Skeletal muscle cell (primary cell): ENCODE measurements around the gene POFUT1.

Experiments used
- DNase-seq: peaks from one replicate; pipeline ENCODE4 v3.0.0-alpha.2; 2010; ENCODE audit warnings: low read depth
- H3K4me3 ChIP-seq: 2 replicates; pipeline ENCODE4 v1.5.1; 2011; ENCODE audit warnings: low read depth, mild to moderate bottlenecking, control low read depth, low read length, moderate library complexity

POFUT1 gene

GRCh38 chr20:32205110-32205842, 2.4 kb upstream of the POFUT1 start:
- peak; percentile 21 for DNase-seq
- no peak overlapping the region for H3K4me3 ChIP-seq

GRCh38 chr20:32205843-32206759, 1.6 kb upstream of the POFUT1 start:
- DNase-seq, result no peak
- H3K4me3 ChIP-seq, result peak overlapping the region; percentile 91

- no peak for DNase-seq
- H3K4me3 ChIP-seq, result peak overlapping the region; percentile 91
Observed at GRCh38 chr20:32206760-32207625, 687 bp upstream of the POFUT1 start.

GRCh38 chr20:32208499-32209154, 947 bp downstream of the POFUT1 start:
- no peak for DNase-seq

DNA sequence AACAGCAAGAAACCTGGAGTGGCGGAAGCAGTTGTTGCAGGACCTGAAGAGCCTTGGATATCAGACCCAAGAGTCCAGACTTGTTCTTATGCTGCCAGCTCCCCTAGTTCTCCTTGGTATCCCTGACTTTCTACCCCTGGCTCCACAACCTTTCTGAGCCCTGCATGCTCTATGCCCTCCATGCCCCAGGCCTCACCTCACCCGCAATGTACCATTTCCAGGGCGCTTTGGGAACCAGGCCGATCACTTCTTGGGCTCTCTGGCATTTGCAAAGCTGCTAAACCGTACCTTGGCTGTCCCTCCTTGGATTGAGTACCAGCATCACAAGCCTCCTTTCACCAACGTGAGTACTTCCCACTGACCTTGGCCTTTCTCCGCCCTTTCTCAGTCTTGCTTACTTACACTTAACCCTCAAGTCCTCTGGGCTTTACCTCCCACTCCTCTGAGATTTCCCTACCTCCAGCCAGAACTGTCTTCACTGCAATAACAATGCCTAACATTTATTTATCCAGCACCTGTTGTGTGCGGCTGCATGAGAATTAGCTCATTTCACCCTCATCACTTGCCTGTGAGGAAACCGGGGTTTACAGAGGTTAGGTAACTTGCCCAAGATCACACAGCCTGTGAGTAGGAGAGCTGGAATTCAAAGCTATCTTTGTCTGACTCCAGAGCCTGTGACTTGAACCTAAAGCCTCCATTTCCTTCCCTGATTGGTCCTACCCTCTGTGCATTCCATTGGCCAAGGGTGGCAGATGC, 2.3 kb downstream of the POFUT1 start:
- no peak for DNase-seq
- H3K4me3 ChIP-seq, result no peak overlapping the region

More at GRCh38 chr20:32208499-32209154, 947 bp downstream of the POFUT1 start:
- H3K4me3 ChIP-seq, result peak overlapping the region; percentile 91

DNA sequence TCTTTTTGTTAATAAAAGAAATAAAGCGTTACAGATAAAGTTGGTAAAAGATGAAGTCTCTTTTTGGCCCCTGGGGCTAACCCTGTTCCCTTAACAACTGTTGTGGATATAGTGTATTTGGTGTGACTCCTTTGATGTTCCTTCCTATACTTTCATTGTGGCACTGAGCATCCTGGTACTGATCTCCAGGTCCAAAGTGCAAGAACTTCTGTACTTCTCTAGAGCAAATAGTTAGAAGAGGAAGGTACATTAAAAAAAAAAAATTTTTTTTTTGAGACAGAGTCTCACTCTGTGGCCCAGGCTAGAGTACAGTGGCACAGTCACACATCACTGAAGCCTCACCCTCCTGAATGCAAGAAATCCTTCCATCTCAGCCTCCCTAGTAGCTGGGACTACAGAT, 6.2 kb downstream of the POFUT1 start:
- H3K4me3 ChIP-seq, result no peak overlapping the region

GRCh38 chr20:32215147-32215546, 7.5 kb downstream of the POFUT1 start:
- DNase-seq, result no peak
- no peak overlapping the region for H3K4me3 ChIP-seq

More for the DNA sequence above, 6.2 kb downstream of the POFUT1 start:
- DNase-seq, result no peak

- no peak for DNase-seq
- H3K4me3 ChIP-seq, result no peak overlapping the region
Observed at GRCh38 chr20:32215729-32216128, 8.0 kb downstream of the POFUT1 start.

DNA sequence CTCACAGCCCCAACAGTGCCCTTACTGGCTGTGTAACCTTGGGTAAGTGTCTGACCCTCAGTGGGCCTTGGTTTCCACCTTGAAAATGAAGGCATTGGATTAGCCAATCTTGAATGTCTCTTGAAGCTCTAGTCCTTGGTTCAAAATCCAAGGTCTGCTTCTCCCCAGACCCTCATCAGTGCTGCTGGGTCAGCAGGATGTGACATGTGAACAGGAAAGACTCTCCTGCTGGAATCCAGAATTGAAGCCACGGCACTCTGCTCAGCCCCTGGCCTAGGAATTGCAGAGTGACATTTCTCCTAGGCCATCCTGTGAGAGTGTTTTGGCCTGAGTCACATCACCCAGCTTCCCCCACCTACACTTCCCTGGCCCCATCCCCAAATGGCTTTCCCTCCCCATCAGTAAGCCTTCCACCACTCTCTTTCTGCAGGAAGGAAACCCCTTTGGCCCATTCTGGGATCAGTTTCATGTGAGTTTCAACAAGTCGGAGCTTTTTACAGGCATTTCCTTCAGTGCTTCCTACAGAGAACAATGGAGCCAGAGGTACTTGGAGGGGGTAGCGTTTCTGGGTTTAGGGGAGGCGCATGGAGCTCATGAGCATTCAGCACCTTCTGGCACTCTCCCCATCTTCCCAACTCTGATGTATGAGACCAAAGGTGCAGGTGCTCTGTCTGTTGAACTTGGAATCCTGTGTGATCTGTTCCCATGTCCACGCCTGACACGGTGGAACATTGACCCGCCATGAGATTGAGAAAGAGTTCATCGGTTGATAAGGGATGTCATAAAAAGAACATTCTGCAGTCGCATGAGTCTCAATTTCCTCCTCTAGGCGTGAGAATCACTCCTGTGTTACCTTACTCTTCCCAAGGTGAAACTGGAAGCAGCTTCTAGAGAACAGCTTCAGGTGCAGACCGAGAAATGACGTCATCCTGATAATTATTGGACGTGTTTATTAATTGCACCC, 8.8 kb downstream of the POFUT1 start:
- no peak for DNase-seq

DNA sequence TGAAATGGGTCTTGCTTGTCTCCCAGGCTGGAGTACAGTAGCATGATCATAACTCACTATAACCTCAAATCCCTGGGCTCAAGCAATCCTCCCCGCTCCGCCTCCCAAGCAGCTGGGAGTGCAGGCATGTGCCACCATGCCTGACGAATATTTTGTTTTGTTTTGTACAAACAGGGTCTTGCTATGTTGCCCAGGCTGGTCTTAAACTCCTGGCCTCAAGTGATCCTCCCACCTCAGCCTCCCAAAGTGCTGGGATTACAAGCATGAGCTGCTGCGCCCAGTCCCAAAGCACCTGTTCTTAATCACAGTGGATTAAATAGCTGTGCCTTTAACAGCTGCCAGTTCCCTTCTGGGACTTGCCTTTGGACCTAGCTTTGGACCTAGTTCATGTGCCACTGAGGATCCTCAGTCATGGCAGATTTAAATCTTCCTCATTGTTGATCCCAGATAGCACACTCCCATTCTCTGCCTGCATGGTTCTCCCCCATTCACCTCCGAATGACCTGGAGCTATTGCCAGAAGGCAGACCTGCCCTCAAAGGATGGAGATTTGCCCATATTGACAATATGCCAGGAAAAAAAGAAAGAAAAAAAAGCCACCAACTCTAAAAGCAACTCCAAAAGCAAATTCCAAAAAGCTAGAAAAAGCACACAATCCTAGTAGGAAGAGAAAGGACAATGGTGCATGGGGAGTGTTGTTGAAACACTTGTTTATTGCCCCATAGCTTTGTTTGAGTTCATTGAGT, 10.6 kb downstream of the POFUT1 start:
- no peak for DNase-seq
- H3K4me3 ChIP-seq, result no peak overlapping the region

More for the DNA sequence above, 8.8 kb downstream of the POFUT1 start:
- no peak overlapping the region for H3K4me3 ChIP-seq

DNA sequence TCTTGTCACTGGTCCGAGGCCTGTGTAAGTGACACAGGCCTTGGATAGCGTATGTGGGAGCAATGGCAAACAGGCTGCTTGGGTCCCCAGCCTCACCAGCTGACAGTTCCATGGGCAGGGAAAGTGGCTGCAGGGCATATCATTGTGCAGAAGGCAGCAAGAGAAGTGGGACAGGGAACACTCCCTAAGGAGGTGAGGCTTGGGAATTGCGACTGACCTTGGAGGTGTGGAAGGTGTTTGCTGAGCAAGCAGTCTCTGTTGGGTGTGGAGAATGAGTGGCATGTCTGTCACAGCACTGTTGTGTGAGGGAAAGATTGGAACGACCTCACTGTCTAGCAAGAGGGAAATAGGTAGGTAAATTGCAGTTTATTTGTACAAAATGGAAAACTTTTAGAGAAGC, 16.8 kb downstream of the POFUT1 start:
- DNase-seq, result no peak
- H3K4me3 ChIP-seq, result no peak overlapping the region

DNA sequence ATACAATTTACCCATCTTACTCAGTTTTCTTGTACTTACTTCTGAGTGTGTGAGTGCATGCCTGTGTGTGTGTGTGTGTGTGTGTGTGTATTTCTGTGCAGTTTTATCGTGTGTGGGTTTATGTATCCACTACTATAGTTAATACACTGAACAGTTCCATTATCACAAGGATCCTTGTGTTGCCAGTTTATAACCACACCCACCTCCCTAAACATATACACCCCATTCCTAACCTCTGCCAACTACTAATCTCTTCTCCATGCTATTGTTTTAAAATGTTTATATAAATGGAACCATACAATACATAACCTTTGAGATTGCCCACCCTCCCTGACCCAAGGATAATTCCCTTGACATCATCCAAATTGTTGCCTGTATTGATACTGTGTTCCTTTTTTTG, 18.7 kb downstream of the POFUT1 start:
- H3K4me3 ChIP-seq, result no peak overlapping the region
- no peak for DNase-seq

DNA sequence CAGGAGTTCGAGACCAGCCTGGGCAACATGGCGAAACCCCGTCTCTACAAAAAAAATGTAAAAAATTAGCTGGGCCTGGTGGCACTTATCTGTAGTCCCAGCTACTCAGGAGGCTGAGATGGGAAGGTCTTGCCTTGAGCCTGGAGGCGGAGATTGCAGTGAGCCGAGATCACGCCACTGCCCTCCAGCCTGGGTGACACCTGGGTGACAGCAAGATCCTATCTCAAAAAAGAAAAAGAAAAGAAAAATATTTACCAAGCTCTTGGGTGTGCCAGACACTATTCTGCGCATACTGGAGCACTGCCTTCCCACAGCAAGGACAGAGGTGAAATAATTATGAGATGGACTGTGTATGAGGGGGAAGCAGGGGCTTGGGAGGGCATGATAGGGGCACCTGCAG, 19.6 kb downstream of the POFUT1 start:
- DNase-seq, result no peak
- no peak overlapping the region for H3K4me3 ChIP-seq

DNA sequence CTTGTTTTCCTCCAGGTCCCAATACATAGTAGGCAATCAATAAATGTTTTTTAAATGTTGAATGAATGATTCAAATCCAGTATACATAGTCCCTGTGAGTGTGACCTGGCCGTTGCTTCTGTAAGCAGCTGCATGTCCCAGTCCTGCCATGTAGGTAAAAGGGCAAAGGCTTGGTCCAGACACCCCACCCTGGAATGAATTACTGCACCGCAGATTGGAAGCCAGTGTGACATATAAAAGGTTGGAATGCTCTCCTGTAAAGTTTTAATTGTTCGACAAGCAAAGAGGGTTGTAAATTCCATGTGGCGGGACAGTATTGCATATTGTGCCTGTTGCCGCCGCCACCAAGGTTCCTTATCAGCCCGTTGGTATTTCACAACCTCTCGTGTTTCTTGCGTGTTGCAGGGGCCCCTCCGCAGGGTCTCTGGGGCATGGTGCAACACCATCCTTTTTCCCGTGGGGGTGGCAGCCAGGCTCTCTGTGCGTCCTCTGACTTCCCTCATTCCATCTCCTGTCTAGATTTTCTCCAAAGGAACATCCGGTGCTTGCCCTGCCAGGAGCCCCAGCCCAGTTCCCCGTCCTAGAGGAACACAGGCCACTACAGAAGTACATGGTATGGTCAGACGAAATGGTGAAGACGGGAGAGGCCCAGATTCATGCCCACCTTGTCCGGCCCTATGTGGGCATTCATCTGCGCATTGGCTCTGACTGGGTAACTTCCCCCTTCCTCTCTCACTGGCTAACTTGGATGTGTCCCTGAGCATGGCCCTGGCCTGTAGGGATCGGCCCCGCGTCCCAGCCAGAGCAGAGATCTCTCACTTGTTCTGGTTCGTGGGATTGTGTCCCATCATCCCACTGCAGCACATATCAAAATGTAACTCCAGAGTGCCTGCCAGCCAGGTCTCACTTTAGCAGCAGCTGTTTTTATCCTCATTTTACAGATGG, 20.3 kb downstream of the POFUT1 start:
- H3K4me3 ChIP-seq, result no peak overlapping the region
- DNase-seq, result no peak

DNA sequence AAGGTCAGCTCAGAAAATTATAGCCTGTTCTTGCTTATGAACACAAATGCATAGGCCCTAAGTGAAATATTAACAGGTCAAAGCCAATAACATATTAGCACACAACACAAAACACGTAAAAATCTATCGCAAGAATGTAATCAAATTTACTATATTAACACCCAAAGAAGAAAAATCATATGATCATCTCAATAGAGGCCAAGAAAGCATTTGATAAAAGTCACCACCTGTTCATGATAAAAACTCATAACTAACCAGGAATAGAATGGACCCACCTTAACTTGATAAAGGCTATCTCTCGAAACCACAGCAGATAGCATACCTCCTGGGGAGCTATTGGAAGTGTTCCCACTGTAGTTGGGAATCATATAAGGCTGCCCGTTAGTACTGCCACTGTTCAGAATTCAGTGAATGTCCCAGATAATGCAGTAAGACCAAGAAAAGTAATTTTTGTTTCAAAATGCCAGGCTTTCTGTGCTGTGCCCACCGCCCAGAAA, 21.6 kb downstream of the POFUT1 start:
- DNase-seq, result no peak
- H3K4me3 ChIP-seq, result no peak overlapping the region

- no peak for DNase-seq
- no peak overlapping the region for H3K4me3 ChIP-seq
Observed at GRCh38 chr20:32230707-32231106, 23.0 kb downstream of the POFUT1 start.
